Loucy (cell line): ENCODE results near the gene HIPK1.

Experiments used
- EZH2phosphoT487 ChIP-seq: fragments of 200-600 bp; IDR thresholded peaks from 2 replicates; pipeline ENCODE4 v1.6.1; 2018; ENCODE audit warnings: antibody characterized with exemption, mild to moderate bottlenecking, moderate library complexity, borderline replicate concordance
- TF ChIP-seq, protein P1 (sequence below): fragments of 200-600 bp; sonication (generic); conservative IDR thresholded peaks from 2 replicates; pipeline ENCODE4 v1.5.1; 2014; ENCODE audit warnings: mild to moderate bottlenecking, antibody characterized with exemption, low read length

DNA sequence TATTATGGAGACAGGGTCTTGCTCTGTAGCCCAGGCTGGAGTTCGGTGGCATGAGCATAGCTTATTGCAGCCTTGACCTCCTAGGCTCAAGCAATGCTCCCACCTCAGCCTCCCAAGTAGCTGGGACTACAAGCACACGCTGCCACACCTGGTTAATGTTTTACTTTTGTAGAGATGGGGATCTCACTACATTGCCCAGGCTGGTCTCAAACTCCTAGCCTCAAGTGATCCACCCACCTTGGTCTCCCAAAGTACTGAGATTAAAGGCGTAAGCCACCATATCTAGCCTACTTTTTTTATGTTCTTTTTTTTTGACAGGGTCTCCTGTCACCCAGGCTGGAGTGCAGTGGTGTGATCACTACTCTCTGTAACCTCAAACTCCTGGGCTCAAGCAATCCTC lies 35.9 kb upstream of the HIPK1 start:
- TF ChIP-seq, protein P1, sequence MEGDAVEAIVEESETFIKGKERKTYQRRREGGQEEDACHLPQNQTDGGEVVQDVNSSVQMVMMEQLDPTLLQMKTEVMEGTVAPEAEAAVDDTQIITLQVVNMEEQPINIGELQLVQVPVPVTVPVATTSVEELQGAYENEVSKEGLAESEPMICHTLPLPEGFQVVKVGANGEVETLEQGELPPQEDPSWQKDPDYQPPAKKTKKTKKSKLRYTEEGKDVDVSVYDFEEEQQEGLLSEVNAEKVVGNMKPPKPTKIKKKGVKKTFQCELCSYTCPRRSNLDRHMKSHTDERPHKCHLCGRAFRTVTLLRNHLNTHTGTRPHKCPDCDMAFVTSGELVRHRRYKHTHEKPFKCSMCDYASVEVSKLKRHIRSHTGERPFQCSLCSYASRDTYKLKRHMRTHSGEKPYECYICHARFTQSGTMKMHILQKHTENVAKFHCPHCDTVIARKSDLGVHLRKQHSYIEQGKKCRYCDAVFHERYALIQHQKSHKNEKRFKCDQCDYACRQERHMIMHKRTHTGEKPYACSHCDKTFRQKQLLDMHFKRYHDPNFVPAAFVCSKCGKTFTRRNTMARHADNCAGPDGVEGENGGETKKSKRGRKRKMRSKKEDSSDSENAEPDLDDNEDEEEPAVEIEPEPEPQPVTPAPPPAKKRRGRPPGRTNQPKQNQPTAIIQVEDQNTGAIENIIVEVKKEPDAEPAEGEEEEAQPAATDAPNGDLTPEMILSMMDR, result no peak
- no peak for TF ChIP-seq EZH2phosphoT487
